HCT116 (cell line): Measurements from ENCODE around the gene GRAMD2A.

ENCODE experiments used
- POLR2A ChIP-seq: IDR thresholded peaks from 2 replicates; pipeline ENCODE4 v1.7.0; 2011; ENCODE audit warnings: borderline replicate concordance; ENCODE audit not compliant: insufficient read depth, insufficient read length; ENCODE audit errors: extremely low read depth
- POLR2AphosphoS5 ChIP-seq: IDR thresholded peaks from 2 replicates; pipeline ENCODE4 v1.6.1; 2011; ENCODE audit warnings: mild to moderate bottlenecking, low read depth, low read length, moderate library complexity
- SIN3A ChIP-seq: IDR thresholded peaks from 2 replicates; pipeline ENCODE4 v1.6.1; 2012; ENCODE audit warnings: low read depth
- ZBTB33 ChIP-seq: IDR thresholded peaks from 2 replicates; pipeline ENCODE4 v1.6.1; 2011; ENCODE audit warnings: mild to moderate bottlenecking, low read length, moderate library complexity; ENCODE audit not compliant: insufficient replicate concordance; ENCODE audit errors: extremely low read depth
- TF ChIP-seq, protein P1 (sequence below), 3 experiments: fragments of 200-600 bp in 1 of 3; sonication (generic) in 1 of 3; IDR thresholded peaks in 2 of 3; conservative IDR thresholded peaks in 1 of 3; 2 replicates each; pipeline ENCODE4 v1.5.1; 2012 to 2017; ENCODE audit warnings: low read depth in 2 of 3, low read length in 2 of 3, antibody characterized with exemption in 1 of 3, borderline replicate concordance in 1 of 3, control low read depth in 1 of 3, mild to moderate bottlenecking in 1 of 3, mixed read lengths in 1 of 3, mixed run types in 1 of 3, moderate library complexity in 1 of 3; ENCODE audit not compliant: insufficient read depth in 1 of 3

DNA sequence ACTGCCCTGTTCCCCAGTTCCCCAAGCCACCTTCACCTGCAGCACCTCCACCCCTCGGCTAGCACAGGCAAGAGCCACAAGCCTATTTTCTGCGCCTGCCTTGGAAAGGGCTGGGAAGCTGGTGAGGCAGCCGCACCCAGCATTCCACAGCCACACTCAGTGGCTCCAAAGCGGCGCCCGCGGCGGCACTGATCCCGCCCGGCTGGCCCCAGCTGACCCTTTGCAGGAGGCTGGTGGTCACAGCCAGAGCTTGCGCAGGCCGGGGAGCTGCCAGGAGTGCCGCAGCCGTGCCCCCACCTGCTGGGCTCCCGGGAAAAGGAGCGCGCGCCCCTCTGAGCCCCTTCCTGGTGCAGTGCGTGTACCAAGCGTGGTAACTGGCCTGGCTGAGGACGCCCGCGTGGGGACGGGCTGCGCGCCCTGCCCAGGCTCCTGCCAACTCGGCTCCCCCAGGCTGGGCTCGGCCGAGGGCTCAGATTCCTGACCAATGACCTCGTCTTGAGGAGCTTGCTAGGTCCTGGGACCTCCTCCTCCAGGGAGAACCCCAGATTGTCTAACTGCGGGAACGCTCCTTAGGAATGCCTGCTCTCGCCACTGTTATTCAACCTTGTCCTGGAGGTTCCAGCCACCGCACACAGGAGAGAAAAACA is 13.3 kb downstream of the GRAMD2A start:
- TF ChIP-seq SIN3A (no peak), ZBTB33 (no peak), POLR2AphosphoS5 (no peak), POLR2A (no peak)
- TF ChIP-seq, protein P1, sequence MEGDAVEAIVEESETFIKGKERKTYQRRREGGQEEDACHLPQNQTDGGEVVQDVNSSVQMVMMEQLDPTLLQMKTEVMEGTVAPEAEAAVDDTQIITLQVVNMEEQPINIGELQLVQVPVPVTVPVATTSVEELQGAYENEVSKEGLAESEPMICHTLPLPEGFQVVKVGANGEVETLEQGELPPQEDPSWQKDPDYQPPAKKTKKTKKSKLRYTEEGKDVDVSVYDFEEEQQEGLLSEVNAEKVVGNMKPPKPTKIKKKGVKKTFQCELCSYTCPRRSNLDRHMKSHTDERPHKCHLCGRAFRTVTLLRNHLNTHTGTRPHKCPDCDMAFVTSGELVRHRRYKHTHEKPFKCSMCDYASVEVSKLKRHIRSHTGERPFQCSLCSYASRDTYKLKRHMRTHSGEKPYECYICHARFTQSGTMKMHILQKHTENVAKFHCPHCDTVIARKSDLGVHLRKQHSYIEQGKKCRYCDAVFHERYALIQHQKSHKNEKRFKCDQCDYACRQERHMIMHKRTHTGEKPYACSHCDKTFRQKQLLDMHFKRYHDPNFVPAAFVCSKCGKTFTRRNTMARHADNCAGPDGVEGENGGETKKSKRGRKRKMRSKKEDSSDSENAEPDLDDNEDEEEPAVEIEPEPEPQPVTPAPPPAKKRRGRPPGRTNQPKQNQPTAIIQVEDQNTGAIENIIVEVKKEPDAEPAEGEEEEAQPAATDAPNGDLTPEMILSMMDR (IDR thresholded peaks at IDR 0.05 in 2 of 3, conservative IDR thresholded peaks at IDR 0.05 in 1 of 3; ENCODE audit: borderline replicate concordance in 1 of 3, insufficient read depth in 1 of 3, low read depth in 2 of 3, low read length in 2 of 3) = no peak
